Endodermal cell (in vitro differentiated cells): ENCODE measurements around the gene GPS2. TPM values are rescaled to one million over a fixed set of nuclear protein-coding genes. Genes with fewer than 3 reads are reported as not detected.

Experiments used
- DNase-seq: peaks from one replicate; pipeline ENCODE4 v3.0.0-alpha.2; 2017
- H3K27ac ChIP-seq: 2 replicates; pipeline ENCODE4 v1.5.1; 2013; ENCODE audit warnings: mild to moderate bottlenecking, low read depth, low read length, moderate library complexity
- H3K27me3 ChIP-seq: 2 replicates; pipeline ENCODE4 v1.6.1; 2013; ENCODE audit warnings: mild to moderate bottlenecking, low read length, moderate library complexity; ENCODE audit not compliant: insufficient read depth, control insufficient read depth, poor library complexity, severe bottlenecking
- H3K36me3 ChIP-seq: 2 replicates; pipeline ENCODE4 v1.7.0; 2013; ENCODE audit warnings: mild to moderate bottlenecking, low read length, moderate library complexity; ENCODE audit not compliant: control insufficient read depth, insufficient read depth
- H3K4me1 ChIP-seq: one replicate; pipeline ENCODE4 v1.7.0; 2013; ENCODE audit warnings: low read length; ENCODE audit not compliant: control insufficient read depth, insufficient read depth
- H3K4me3 ChIP-seq: 2 replicates; pipeline ENCODE4 v1.5.1; 2013; ENCODE audit warnings: mild to moderate bottlenecking, low read length, moderate library complexity
- H3K9ac ChIP-seq: 2 replicates; pipeline ENCODE4 v1.6.1; 2013; ENCODE audit warnings: mild to moderate bottlenecking, low read length, moderate library complexity; ENCODE audit not compliant: poor library complexity, severe bottlenecking; ENCODE audit errors: extremely low read depth
- H3K9me3 ChIP-seq: 2 replicates; pipeline ENCODE4 v1.6.1; 2013; ENCODE audit warnings: mild to moderate bottlenecking, low read length, moderate library complexity; ENCODE audit not compliant: control insufficient read depth
- H3K27ac Mint-ChIP-seq: 2 replicates; pipeline ENCODE4 v1.8.0; 2020; ENCODE audit warnings: mixed read lengths
- H3K27me3 Mint-ChIP-seq: 2 replicates; pipeline ENCODE4 v1.8.0; 2021; ENCODE audit warnings: mild to moderate bottlenecking, mixed read lengths; ENCODE audit not compliant: insufficient read depth
- H3K36me3 Mint-ChIP-seq: 2 replicates; pipeline ENCODE4 v1.8.0; 2020; ENCODE audit warnings: low read depth, mixed read lengths
- H3K4me1 Mint-ChIP-seq: 2 replicates; pipeline ENCODE4 v1.8.0; 2020; ENCODE audit warnings: mixed read lengths
- H3K4me3 Mint-ChIP-seq: 2 replicates; pipeline ENCODE4 v1.8.0; 2020; ENCODE audit warnings: mild to moderate bottlenecking, moderate library complexity, mixed read lengths
- H3K9me3 Mint-ChIP-seq: 2 replicates; pipeline ENCODE4 v1.8.0; 2020; ENCODE audit warnings: mild to moderate bottlenecking, mixed read lengths
- WGBS, 2 experiments: methylation state at CpG; one replicate each; pipeline versions ENCODE4 v1.1.5 to v1.1.7; 2013; ENCODE audit warnings: missing lambda C conversion rate in 2 of 2, mixed read lengths in 1 of 2; ENCODE audit not compliant: insufficient coverage in 1 of 2, insufficient read length in 1 of 2; 5-methylcytosine and 5-hydroxymethylcytosine counted together
- total RNA-seq, 2 donors: library from RNA; stranded (reverse); fragmentation: NEBNext Ultra II Directional in 1 of 2; extraction: Animal tissue kit (Norgen Biotek cat#: 25700) in 1 of 2; gene quantifications; 2 replicates in 1 of 2; 3 replicates in 1 of 2; pipeline ENCODE4 v1.2.1, GENCODE V29; 2021
- TF ChIP-seq, protein P1 (sequence below): fragments of 200-600 bp; sonication (generic); conservative IDR thresholded peaks from 2 replicates; pipeline ENCODE4 v1.5.0; 2021; ENCODE audit warnings: antibody characterized with exemption, mild to moderate bottlenecking

Gene GPS2
- total RNA-seq, 2 donors from 2014 or later: 43.6 to 47.2 TPM

DNA sequence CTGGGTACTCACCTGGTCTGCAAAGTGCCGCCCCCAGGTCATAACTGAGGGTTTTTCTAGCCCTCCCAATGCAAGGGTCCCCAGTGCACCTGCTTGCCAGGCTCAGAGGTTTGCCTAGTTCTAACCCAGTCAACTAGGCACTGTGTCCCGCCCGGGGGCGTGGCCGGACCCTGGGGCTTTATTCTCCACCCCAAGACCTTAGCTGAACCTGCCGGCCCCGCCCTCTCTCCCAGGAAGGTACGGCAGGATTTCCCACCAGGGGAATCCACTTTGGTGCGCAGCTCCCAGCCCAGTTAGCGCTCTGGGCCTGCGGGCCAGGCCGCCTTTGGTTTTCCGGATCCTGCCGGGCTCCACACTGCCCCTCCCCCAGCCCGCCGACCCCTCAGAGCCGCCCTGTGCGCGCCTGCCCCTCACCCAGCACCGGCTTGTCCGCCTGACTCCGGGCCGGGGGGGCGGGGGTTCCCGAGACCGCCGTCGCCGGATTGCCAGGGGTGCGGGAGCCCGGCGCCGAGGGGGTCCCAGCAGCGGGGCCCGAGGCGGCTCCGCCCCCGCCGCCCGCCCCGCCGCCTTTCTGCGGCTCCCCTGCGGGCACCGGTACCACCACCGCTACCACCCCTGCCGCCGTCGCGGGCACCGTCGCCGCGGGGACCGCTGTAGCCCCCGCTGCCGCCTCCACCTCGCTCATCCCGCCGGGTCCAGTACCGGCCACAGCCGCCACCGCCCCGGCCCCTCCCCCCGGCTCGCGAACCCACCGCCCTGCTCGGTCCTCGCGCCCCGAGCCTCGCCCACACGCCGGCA is 21.1 kb downstream of the GPS2 start:
- H3K9me3 Mint-ChIP-seq: no peaks in the 10 kb centered on the region
- Histone ChIP-seq H3K4me3 (peak overlapping the region; percentile 5), H3K4me1 (no peaks in the 10 kb centered on the region), H3K36me3 (no peaks in the 10 kb centered on the region), H3K9ac (no peak overlapping the region), H3K9me3 (no peaks in the 10 kb centered on the region), H3K27ac (no peak overlapping the region), H3K27me3 (peaks cover 66% of the 10 kb centered on the region)
- peak; percentile 95 for DNase-seq
- H3K36me3 Mint-ChIP-seq: no peaks in the 10 kb centered on the region
- WGBS, 2 experiments: 3 to 20% methylated on average over 5 to 75 of the region's 75 CpGs
- TF ChIP-seq, protein P1, sequence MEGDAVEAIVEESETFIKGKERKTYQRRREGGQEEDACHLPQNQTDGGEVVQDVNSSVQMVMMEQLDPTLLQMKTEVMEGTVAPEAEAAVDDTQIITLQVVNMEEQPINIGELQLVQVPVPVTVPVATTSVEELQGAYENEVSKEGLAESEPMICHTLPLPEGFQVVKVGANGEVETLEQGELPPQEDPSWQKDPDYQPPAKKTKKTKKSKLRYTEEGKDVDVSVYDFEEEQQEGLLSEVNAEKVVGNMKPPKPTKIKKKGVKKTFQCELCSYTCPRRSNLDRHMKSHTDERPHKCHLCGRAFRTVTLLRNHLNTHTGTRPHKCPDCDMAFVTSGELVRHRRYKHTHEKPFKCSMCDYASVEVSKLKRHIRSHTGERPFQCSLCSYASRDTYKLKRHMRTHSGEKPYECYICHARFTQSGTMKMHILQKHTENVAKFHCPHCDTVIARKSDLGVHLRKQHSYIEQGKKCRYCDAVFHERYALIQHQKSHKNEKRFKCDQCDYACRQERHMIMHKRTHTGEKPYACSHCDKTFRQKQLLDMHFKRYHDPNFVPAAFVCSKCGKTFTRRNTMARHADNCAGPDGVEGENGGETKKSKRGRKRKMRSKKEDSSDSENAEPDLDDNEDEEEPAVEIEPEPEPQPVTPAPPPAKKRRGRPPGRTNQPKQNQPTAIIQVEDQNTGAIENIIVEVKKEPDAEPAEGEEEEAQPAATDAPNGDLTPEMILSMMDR: no peak
- peak overlapping the region; percentile 40 for H3K4me3 Mint-ChIP-seq
- H3K27ac Mint-ChIP-seq: no peak overlapping the region
- H3K27me3 Mint-ChIP-seq: peaks cover 72% of the 10 kb centered on the region
- peaks cover 3% of the 10 kb centered on the region for H3K4me1 Mint-ChIP-seq

DNA sequence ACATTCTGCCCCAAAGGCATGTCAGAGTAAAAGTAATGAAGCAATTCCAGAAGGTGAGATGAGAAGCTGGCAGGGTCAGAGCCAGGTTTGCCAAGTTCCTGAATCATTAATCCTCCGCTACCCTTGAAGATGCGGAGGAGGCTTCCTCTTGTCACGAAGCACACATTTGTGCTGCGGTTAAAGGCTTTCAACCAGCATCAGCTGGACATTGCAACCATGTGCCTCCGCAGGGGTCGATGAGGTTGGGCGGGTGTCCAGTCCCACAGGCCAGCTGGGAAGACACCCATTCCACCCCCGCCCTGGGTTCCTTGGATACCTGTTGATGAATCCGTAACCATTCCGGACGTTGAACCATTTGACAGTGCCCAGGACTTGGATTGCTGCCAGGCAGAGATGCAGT is 22.0 kb downstream of the GPS2 start:
- Histone ChIP-seq H3K4me3 (no peak overlapping the region), H3K27me3 (peaks cover 57% of the 10 kb centered on the region)
- no peak overlapping the region for H3K4me3 Mint-ChIP-seq

DNA sequence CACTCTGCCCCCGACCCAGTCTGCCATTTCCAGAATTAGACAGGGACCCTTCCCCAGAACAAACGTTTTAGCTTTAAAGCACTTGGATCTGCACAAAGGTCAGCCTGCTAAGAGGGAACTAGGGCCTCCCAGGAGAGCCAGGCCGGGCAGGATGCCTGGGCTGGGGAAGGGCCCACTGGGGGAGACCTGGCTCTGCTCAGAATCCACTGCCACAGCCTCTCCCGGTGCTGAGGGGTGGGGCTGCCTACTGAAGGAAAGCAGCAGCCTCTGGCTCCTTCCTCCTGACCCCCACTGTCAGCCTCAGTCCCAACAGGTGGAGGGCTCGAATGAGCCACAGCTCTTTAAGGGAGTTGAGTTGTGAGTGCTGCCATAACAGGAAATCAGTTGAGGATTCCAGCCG is 22.4 kb downstream of the GPS2 start:
- H3K4me3 ChIP-seq: no peak overlapping the region
- H3K27ac ChIP-seq: no peak overlapping the region
- H3K4me1 Mint-ChIP-seq: peaks cover 3% of the 10 kb centered on the region
- H3K27ac Mint-ChIP-seq: no peak overlapping the region
- no peaks in the 10 kb centered on the region for H3K4me1 ChIP-seq
- no peaks in the 10 kb centered on the region for H3K9me3 ChIP-seq
- H3K9me3 Mint-ChIP-seq: no peaks in the 10 kb centered on the region
- TF ChIP-seq, protein P1: no peak
- 64 to 76% methylated on average over 5 to 6 of the region's 6 CpGs for WGBS, 2 experiments
- DNase-seq: no peak
- H3K36me3 Mint-ChIP-seq: no peaks in the 10 kb centered on the region
- no peaks in the 10 kb centered on the region for H3K36me3 ChIP-seq
- H3K9ac ChIP-seq: no peak overlapping the region
- H3K27me3 Mint-ChIP-seq: peaks cover 67% of the 10 kb centered on the region
- no peak overlapping the region for H3K4me3 Mint-ChIP-seq
- peaks cover 54% of the 10 kb centered on the region for H3K27me3 ChIP-seq

More for the DNA sequence above, 22.0 kb downstream of the GPS2 start:
- no peaks in the 10 kb centered on the region for H3K9me3 Mint-ChIP-seq
- H3K4me1 Mint-ChIP-seq: peaks cover 3% of the 10 kb centered on the region
- WGBS, 2 experiments: 97 to 98% methylated on average over 7 to 11 of the region's 11 CpGs
- H3K36me3 Mint-ChIP-seq: no peaks in the 10 kb centered on the region
- H3K9me3 ChIP-seq: no peaks in the 10 kb centered on the region
- DNase-seq: no peak
- H3K4me1 ChIP-seq: no peaks in the 10 kb centered on the region
- H3K9ac ChIP-seq: no peak overlapping the region
- TF ChIP-seq, protein P1: no peak
- H3K27ac Mint-ChIP-seq: no peak overlapping the region
- H3K27me3 Mint-ChIP-seq: peaks cover 68% of the 10 kb centered on the region
- no peaks in the 10 kb centered on the region for H3K36me3 ChIP-seq
- H3K27ac ChIP-seq: no peak overlapping the region
